ENCODE data around the gene MEIS2. TPM values are rescaled to one million over a fixed set of nuclear protein-coding genes. Genes with fewer than 3 reads are reported as not detected.

MEIS2 gene
- polyA plus RNA-seq, 1 donor from 2014 or later = 825 TPM

DNA sequence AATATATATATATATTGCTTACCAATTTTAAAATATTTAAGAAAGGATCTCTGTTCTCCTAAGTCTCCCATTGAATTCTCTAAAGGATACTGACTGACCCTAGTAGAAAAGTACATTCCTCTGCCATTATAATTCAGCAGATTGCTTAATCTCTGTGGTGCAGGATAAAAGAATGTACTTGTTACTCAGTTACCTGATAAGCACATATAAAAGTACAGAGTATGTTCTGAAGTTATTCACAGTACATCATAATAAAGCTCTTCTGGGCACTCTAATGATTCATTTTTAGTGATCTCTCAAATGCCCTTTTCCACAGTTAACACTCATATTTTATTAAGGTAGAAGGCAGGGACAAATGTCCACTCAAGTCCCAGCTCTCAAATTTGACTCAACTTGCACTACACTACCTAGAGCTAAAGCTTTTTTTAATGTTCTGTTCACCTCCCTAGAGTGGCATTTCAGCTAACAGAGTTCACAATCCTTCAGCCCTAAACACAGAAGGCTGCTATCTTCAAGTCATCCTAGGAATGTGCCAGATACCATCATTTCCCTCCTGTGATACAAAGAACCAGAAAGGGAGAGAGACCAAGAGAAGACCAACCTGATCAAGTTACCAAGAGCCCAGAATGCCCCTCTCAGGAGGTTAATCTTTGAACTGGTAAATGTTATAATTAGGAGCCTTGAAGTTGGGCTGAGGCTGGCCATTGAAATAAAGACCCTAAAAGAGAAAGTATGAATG lies 53.3 kb downstream of the MEIS2 start:
- Histone ChIP-seq H3F3A (ENCODE audit: insufficient read depth, low read length, poor library complexity, severe bottlenecking) (peaks cover 19% of the 10 kb centered on the region), H3K27me3 (ENCODE audit: insufficient read depth, low read depth, low read length) (no peaks in the 10 kb centered on the region), H3K4me3 (ENCODE audit: low read length) (no peak overlapping the region), H3K79me2 (replicated peaks; ENCODE audit: insufficient read depth, low read length) (peaks cover 95% of the 10 kb centered on the region), H3K9me2 (ENCODE audit: insufficient read depth, low read length) (no peaks in the 10 kb centered on the region), H2AFZ (ENCODE audit: low read depth, low read length) (no peak overlapping the region), H3K27ac (ENCODE audit: low read length) (peak overlapping the region; percentile 3), H3K36me3 (ENCODE audit: insufficient read depth, low read length) (peaks cover 25% of the 10 kb centered on the region), H3K4me2 (ENCODE audit: low read length) (no peak overlapping the region), H3K9me3 (ENCODE audit: low read length) (no peaks in the 10 kb centered on the region), H4K20me1 (ENCODE audit: insufficient read depth) (peaks cover 89% of the 10 kb centered on the region), H3K9ac (ENCODE audit: low read length) (no peak overlapping the region)
- TF ChIP-seq, protein P1, sequence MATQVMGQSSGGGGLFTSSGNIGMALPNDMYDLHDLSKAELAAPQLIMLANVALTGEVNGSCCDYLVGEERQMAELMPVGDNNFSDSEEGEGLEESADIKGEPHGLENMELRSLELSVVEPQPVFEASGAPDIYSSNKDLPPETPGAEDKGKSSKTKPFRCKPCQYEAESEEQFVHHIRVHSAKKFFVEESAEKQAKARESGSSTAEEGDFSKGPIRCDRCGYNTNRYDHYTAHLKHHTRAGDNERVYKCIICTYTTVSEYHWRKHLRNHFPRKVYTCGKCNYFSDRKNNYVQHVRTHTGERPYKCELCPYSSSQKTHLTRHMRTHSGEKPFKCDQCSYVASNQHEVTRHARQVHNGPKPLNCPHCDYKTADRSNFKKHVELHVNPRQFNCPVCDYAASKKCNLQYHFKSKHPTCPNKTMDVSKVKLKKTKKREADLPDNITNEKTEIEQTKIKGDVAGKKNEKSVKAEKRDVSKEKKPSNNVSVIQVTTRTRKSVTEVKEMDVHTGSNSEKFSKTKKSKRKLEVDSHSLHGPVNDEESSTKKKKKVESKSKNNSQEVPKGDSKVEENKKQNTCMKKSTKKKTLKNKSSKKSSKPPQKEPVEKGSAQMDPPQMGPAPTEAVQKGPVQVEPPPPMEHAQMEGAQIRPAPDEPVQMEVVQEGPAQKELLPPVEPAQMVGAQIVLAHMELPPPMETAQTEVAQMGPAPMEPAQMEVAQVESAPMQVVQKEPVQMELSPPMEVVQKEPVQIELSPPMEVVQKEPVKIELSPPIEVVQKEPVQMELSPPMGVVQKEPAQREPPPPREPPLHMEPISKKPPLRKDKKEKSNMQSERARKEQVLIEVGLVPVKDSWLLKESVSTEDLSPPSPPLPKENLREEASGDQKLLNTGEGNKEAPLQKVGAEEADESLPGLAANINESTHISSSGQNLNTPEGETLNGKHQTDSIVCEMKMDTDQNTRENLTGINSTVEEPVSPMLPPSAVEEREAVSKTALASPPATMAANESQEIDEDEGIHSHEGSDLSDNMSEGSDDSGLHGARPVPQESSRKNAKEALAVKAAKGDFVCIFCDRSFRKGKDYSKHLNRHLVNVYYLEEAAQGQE (IDR thresholded peaks at IDR 0.05; ENCODE audit: borderline replicate concordance) = no peak
- TF ChIP-seq EP300 (conservative IDR thresholded peaks at IDR 0.05; ENCODE audit: poor library complexity, severe bottlenecking) (no peak), RAD21 (conservative IDR thresholded peaks at IDR 0.05) (no peak), EZH2 (IDR thresholded peaks at IDR 0.05; ENCODE audit: borderline replicate concordance, insufficient read depth, low read length, poor library complexity, severe bottlenecking) (no peak), POLR2AphosphoS5 (IDR thresholded peaks at IDR 0.05) (no peak), MXI1 (conservative IDR thresholded peaks at IDR 0.05; ENCODE audit: poor library complexity, severe bottlenecking) (no peak), TAF1 (IDR thresholded peaks at IDR 0.05; ENCODE audit: low read depth) (no peak)
- TF ChIP-seq, protein P2, sequence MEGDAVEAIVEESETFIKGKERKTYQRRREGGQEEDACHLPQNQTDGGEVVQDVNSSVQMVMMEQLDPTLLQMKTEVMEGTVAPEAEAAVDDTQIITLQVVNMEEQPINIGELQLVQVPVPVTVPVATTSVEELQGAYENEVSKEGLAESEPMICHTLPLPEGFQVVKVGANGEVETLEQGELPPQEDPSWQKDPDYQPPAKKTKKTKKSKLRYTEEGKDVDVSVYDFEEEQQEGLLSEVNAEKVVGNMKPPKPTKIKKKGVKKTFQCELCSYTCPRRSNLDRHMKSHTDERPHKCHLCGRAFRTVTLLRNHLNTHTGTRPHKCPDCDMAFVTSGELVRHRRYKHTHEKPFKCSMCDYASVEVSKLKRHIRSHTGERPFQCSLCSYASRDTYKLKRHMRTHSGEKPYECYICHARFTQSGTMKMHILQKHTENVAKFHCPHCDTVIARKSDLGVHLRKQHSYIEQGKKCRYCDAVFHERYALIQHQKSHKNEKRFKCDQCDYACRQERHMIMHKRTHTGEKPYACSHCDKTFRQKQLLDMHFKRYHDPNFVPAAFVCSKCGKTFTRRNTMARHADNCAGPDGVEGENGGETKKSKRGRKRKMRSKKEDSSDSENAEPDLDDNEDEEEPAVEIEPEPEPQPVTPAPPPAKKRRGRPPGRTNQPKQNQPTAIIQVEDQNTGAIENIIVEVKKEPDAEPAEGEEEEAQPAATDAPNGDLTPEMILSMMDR (IDR thresholded peaks at IDR 0.05; ENCODE audit: poor library complexity, severe bottlenecking) = no peak

DNA sequence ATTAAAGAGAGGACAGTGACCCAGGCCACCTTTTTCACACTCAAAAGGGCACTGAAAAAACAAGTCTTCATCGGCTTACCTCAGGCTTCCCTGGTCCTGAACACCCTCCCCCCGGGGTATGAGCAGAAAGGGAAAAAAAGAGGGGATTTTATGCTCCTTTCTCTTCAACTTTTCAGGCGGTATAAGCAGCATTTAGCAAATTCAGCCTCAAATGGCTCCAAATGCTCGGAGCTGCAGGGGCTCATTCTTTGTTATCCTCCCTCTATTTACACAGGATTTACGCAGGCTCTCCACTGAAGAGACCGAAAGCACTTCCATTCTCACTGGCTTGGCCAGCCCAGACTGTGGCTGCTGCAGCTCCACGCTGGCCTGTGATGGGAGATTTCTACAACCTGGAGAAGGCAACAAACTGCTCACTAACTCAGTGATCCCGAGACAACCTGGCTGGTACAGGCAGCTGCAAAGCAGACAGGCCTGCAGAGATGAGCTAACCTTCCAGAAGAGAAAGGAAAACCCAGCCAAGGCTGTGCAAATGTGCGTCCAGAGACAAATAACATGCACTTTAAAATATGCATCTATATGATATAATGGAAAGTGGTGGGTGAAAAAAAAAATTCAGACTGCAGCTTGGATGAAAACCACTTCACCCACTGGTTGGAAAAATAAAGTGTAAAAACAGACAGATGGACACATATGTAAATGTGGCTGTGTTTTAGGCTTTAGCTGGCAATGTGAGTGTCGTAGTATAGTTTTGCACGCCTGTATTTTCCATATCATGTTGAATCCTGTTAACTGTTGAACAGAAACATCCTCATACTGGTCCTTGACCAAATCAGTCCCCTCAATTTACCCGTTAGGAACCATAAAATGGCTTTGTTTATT lies 54.2 kb downstream of the MEIS2 start:
- H3K9me2 ChIP-seq (ENCODE audit: insufficient read depth, low read length) = no peaks in the 10 kb centered on the region
- H3K9me3 ChIP-seq (ENCODE audit: low read length) = no peaks in the 10 kb centered on the region
- peak overlapping the region; percentile 58 for H3K27ac ChIP-seq (ENCODE audit: low read length)
- peak overlapping the region; percentile 27 for H3K4me2 ChIP-seq (ENCODE audit: low read length)
- peak overlapping the region; percentile 53 for H3K4me3 ChIP-seq (ENCODE audit: low read length)
- H3F3A ChIP-seq (ENCODE audit: insufficient read depth, low read length, poor library complexity, severe bottlenecking) = peaks cover 19% of the 10 kb centered on the region
- H3K27me3 ChIP-seq (ENCODE audit: insufficient read depth, low read depth, low read length) = no peaks in the 10 kb centered on the region
- H3K36me3 ChIP-seq (ENCODE audit: insufficient read depth, low read length) = peaks cover 26% of the 10 kb centered on the region
- H4K20me1 ChIP-seq (ENCODE audit: insufficient read depth) = peaks cover 89% of the 10 kb centered on the region
- peaks cover 95% of the 10 kb centered on the region for H3K79me2 ChIP-seq (replicated peaks; ENCODE audit: insufficient read depth, low read length)
- TF ChIP-seq SMC3 (conservative IDR thresholded peaks at IDR 0.05; ENCODE audit: poor library complexity) = no peak
- H2AFZ ChIP-seq (ENCODE audit: low read depth, low read length) = no peak overlapping the region
- H3K9ac ChIP-seq (ENCODE audit: low read length) = peak overlapping the region; percentile 39
